OCI-LY1 (cell line): ENCODE results near the gene FYCO1.
"Not testable (repeated sequence)": the region's sequence is repeated elsewhere in the genome, so short reads cannot be mapped to it uniquely, and the experiment has no call there.

Experiments
- EZH2 ChIP-seq: fragments of 200-600 bp; sonication (generic), shearing (Covaris generic); IDR thresholded peaks from 2 replicates; pipeline ENCODE4 v1.8.0; 2017; ENCODE audit warnings: borderline replicate concordance, mixed run types, mild to moderate bottlenecking, antibody characterized with exemption, low read length, moderate library complexity, mixed read lengths
- TF ChIP-seq, protein P1 (sequence below): fragments of 200-600 bp; sonication (generic), shearing (Covaris generic); IDR thresholded peaks from 2 replicates; pipeline ENCODE4 v1.5.1; 2017; ENCODE audit warnings: mild to moderate bottlenecking, antibody characterized with exemption, low read length, moderate library complexity, mixed read lengths

GRCh38 chr3:45997499-45997898, 1.9 kb upstream of the FYCO1 start:
- TF ChIP-seq, protein P1, sequence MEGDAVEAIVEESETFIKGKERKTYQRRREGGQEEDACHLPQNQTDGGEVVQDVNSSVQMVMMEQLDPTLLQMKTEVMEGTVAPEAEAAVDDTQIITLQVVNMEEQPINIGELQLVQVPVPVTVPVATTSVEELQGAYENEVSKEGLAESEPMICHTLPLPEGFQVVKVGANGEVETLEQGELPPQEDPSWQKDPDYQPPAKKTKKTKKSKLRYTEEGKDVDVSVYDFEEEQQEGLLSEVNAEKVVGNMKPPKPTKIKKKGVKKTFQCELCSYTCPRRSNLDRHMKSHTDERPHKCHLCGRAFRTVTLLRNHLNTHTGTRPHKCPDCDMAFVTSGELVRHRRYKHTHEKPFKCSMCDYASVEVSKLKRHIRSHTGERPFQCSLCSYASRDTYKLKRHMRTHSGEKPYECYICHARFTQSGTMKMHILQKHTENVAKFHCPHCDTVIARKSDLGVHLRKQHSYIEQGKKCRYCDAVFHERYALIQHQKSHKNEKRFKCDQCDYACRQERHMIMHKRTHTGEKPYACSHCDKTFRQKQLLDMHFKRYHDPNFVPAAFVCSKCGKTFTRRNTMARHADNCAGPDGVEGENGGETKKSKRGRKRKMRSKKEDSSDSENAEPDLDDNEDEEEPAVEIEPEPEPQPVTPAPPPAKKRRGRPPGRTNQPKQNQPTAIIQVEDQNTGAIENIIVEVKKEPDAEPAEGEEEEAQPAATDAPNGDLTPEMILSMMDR, result not testable (repeated sequence)
- TF ChIP-seq EZH2, result not testable (repeated sequence)
